Peyer's patch (tissue), 4 donors: ENCODE results near the gene ATP5PF. TPM values are rescaled to one million over a fixed set of nuclear protein-coding genes. Genes with fewer than 3 reads are reported as not detected.
"Not testable (repeated sequence)": the region's sequence is repeated elsewhere in the genome, so short reads cannot be mapped to it uniquely, and the experiment has no call there.

Experiments used
- DNase-seq, 3 donors: peaks; one replicate each; pipeline ENCODE4 v3.0.0-alpha.2; 2017 to 2019
- H3K27ac ChIP-seq, 4 donors: fragments of 200-600 bp; sonication (generic); one replicate each; pipeline ENCODE4 v1.5.1; 2016 to 2019
- H3K27me3 ChIP-seq, 2 donors: fragments of 200-600 bp; sonication (generic); one replicate each; pipeline ENCODE4 v1.5.1; 2019
- H3K36me3 ChIP-seq, 3 donors: fragments of 200-600 bp; sonication (generic); one replicate each; pipeline ENCODE4 v1.5.1; 2016 to 2019
- H3K4me1 ChIP-seq, 4 donors: fragments of 200-600 bp; sonication (generic); one replicate each; pipeline ENCODE4 v1.5.1; 2016 to 2019
- H3K4me3 ChIP-seq, 4 donors: fragments of 200-600 bp; sonication (generic); 1 replicate in 3 of 4; 2 replicates in 1 of 4; pipeline ENCODE4 v1.5.1; 2016 to 2019; ENCODE audit warnings: mild to moderate bottlenecking in 1 of 4
- H3K9me3 ChIP-seq, 4 donors: fragments of 200-600 bp; sonication (generic); one replicate each; pipeline ENCODE4 v1.5.1; 2016 to 2019; ENCODE audit warnings: mild to moderate bottlenecking in 1 of 4
- CTCF ChIP-seq, 6 experiments: fragments of 450-650 bp in 4 of 6; fragments of 200-600 bp in 2 of 6; sonication (generic) in 1 of 6; IDR thresholded peaks; one replicate each; pipeline ENCODE4 v1.5.1; 2017 to 2019; ENCODE audit warnings: antibody characterized with exemption in 6 of 6, mild to moderate bottlenecking in 3 of 6, moderate library complexity in 1 of 6
- POLR2A ChIP-seq, 2 donors: fragments of 450-650 bp; IDR thresholded peaks; one replicate each; pipeline ENCODE4 v1.5.1; 2017; ENCODE audit warnings: antibody characterized with exemption in 2 of 2, mild to moderate bottlenecking in 2 of 2, moderate library complexity in 2 of 2
- total RNA-seq, 4 donors: library from RNA; depleted of rRNA; stranded (reverse); fragments of >200 nt; gene quantifications; one replicate each; pipeline ENCODE4 v1.1.0, GENCODE V29; 2016

Gene ATP5PF
- total RNA-seq, 4 donors from 2014 or later = 45.4 to 116 (median 93.8) TPM

- Histone ChIP-seq H3K36me3 (no peaks in the 10 kb centered on the region), H3K4me3 (no peak overlapping the region), H3K9me3 (no peaks in the 10 kb centered on the region), H3K27ac (no peak overlapping the region), H3K4me1 (no peaks in the 10 kb centered on the region), H3K27me3 (no peaks in the 10 kb centered on the region)
- no peak for TF ChIP-seq POLR2A (IDR thresholded peaks at IDR 0.05)
- no peak for TF ChIP-seq CTCF (IDR thresholded peaks at IDR 0.05)
- no peak for DNase-seq
These were observed 33.2 kb downstream of the ATP5PF start for GRCh38 chr21:25701529-25701928.

- no peak for DNase-seq
- H3K4me1 ChIP-seq = no peaks in the 10 kb centered on the region
- H3K27me3 ChIP-seq = no peaks in the 10 kb centered on the region
- H3K27ac ChIP-seq = no peak overlapping the region
- H3K9me3 ChIP-seq = no peaks in the 10 kb centered on the region
- TF ChIP-seq POLR2A (IDR thresholded peaks at IDR 0.05) (no peak), CTCF (IDR thresholded peaks at IDR 0.05) (no peak)
- no peaks in the 10 kb centered on the region for H3K36me3 ChIP-seq
- H3K4me3 ChIP-seq = no peak overlapping the region
These were observed 34.0 kb downstream of the ATP5PF start for GRCh38 chr21:25700741-25701140.

- not testable (repeated sequence) for H3K4me3 ChIP-seq, H3K27me3 ChIP-seq, H3K36me3 ChIP-seq, DNase-seq, H3K9me3 ChIP-seq, H3K4me1 ChIP-seq, H3K27ac ChIP-seq
These were observed 39.2 kb downstream of the ATP5PF start for GRCh38 chr21:25695461-25695860.

- Histone ChIP-seq H3K9me3 (no peaks in the 10 kb centered on the region), H3K4me3 (no peak overlapping the region), H3K27ac (no peak overlapping the region), H3K27me3 (no peaks in the 10 kb centered on the region), H3K36me3 (no peaks in the 10 kb centered on the region), H3K4me1 (no peaks in the 10 kb centered on the region)
- TF ChIP-seq POLR2A (IDR thresholded peaks at IDR 0.05) (no peak), CTCF (IDR thresholded peaks at IDR 0.05) (no peak)
- no peak for DNase-seq
These were observed 42.7 kb downstream of the ATP5PF start for GRCh38 chr21:25691976-25692375.

GRCh38 chr21:25689226-25689625 is 45.5 kb downstream of the ATP5PF start:
- Histone ChIP-seq H3K36me3 (no peaks in the 10 kb centered on the region), H3K4me1 (no peaks in the 10 kb centered on the region), H3K27me3 (no peaks in the 10 kb centered on the region), H3K4me3 (no peak overlapping the region), H3K9me3 (no peaks in the 10 kb centered on the region), H3K27ac (no peak overlapping the region)
- no peak for DNase-seq
- TF ChIP-seq POLR2A (IDR thresholded peaks at IDR 0.05) = no peak
- no peak for TF ChIP-seq CTCF (IDR thresholded peaks at IDR 0.05)

GRCh38 chr21:25688275-25689155 is 46.2 kb downstream of the ATP5PF start:
- TF ChIP-seq POLR2A (IDR thresholded peaks at IDR 0.05) (no peak), CTCF (IDR thresholded peaks at IDR 0.05) (no peak)
- no peaks in the 10 kb centered on the region for H3K27me3 ChIP-seq
- no peaks in the 10 kb centered on the region for H3K4me1 ChIP-seq
- H3K36me3 ChIP-seq = no peaks in the 10 kb centered on the region
- H3K9me3 ChIP-seq = no peaks in the 10 kb centered on the region
- no peak overlapping the region for H3K27ac ChIP-seq
- DNase-seq = no peak
- no peak overlapping the region for H3K4me3 ChIP-seq
